Measurements from ENCODE around the gene OTUD5. TPM values are rescaled to one million over a fixed set of nuclear protein-coding genes. Genes with fewer than 3 reads are reported as not detected.

The OTUD5 gene
- total RNA-seq, 1 donor from 2014 or later, result 64.5 TPM

- no peaks in the 10 kb centered on the region for H3K9me3 Mint-ChIP-seq
- DNase-seq (ENCODE audit: low spot score in 2 of 2, unreplicated experiment in 2 of 2), result peak; percentile 77 to 87
- H3K4me3 Mint-ChIP-seq, result peak within 1 kb of the TSS; percentile 79
- TF ChIP-seq CTCF (IDR thresholded peaks at IDR 0.05; ENCODE audit: unreplicated experiment), result no peak
- H3K27me3 Mint-ChIP-seq (ENCODE audit: low read depth), result no peaks in the 10 kb centered on the region
- H3K4me1 Mint-ChIP-seq, result peaks cover 18% of the 10 kb centered on the region
- H3K36me3 Mint-ChIP-seq, result peaks cover 15% of the 10 kb centered on the region
- peak within 1 kb of the TSS; percentile 98 for H3K27ac Mint-ChIP-seq
These were observed 59.6 kb downstream of the OTUD5 start, which contains the start of the genes PQBP1 and TIMM17B for GRCh38 chrX:48897625-48898306. Gene PQBP1 (plus strand): TSS chrX:48897930. CDS start chrX:48898510, 580 bp downstream. Gene TIMM17B (minus strand): TSS chrX:48897768. CDS start chrX:48897749, 19 bp downstream.

DNA sequence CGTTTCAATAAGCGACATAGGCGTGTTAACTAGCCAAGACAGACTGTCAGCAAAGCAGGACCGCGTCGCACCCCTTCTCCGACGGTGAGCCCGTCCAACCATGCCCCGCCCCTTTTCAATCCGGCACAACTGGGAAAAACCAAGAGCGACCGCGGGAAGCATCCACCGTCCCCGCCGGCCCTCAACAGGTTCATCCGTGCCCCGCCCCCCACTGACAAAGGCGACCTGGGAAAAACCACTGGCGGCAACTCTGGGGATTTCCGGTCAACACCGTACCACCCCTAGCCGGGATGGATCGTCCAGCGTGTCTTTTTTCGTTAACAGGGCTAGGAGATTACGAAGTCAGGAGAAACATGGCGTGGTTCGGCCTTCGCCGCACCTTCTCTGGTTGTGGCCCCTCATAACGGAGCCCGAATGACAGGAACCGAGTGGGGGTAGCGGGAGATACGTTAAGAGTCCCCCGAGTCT is 60.2 kb downstream of the OTUD5 start:
- Mint-ChIP-seq H3K36me3 (peaks cover 15% of the 10 kb centered on the region), H3K27ac (peak overlapping the region; percentile 98), H3K4me3 (peak overlapping the region; percentile 79), H3K4me1 (peaks cover 18% of the 10 kb centered on the region), H3K9me3 (no peaks in the 10 kb centered on the region), H3K27me3 (ENCODE audit: low read depth) (no peaks in the 10 kb centered on the region)
- no peak for TF ChIP-seq CTCF (IDR thresholded peaks at IDR 0.05; ENCODE audit: unreplicated experiment)
- peak; percentile 61 to 74 for DNase-seq (ENCODE audit: low spot score in 2 of 2, unreplicated experiment in 2 of 2)

GRCh38 chrX:48896611-48897011 is 60.8 kb downstream of the OTUD5 start:
- Mint-ChIP-seq H3K9me3 (no peaks in the 10 kb centered on the region), H3K27me3 (ENCODE audit: low read depth) (no peaks in the 10 kb centered on the region), H3K4me1 (peaks cover 21% of the 10 kb centered on the region), H3K36me3 (peaks cover 10% of the 10 kb centered on the region), H3K4me3 (peak overlapping the region; percentile 79), H3K27ac (peak overlapping the region; percentile 98)
- no peak for TF ChIP-seq CTCF (IDR thresholded peaks at IDR 0.05; ENCODE audit: unreplicated experiment)
- DNase-seq (ENCODE audit: low spot score in 2 of 2, unreplicated experiment in 2 of 2), result no peak

DNA sequence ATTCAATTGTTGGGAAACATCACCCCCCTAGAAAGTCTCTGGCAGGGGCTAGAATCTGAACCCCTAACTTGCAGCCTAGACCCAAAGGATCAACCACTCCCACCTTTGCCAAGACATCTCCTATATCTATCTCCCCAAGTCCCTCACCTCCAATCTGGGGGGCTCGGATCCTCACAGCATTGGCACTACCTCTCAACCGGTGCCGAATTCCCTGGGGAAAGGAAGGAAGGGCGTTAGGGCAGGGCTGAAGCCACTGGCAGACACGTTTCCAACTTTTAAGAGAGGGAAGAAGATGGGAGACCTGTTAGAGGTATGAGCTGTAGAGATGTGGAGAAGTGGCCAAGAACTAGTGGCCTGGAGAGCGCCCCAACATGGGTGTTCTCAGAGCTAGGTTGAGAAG is 62.5 kb downstream of the OTUD5 start:
- H3K27ac Mint-ChIP-seq, result no peak overlapping the region
- TF ChIP-seq CTCF (IDR thresholded peaks at IDR 0.05; ENCODE audit: unreplicated experiment), result no peak
- H3K4me3 Mint-ChIP-seq, result peak overlapping the region; percentile 20

DNA sequence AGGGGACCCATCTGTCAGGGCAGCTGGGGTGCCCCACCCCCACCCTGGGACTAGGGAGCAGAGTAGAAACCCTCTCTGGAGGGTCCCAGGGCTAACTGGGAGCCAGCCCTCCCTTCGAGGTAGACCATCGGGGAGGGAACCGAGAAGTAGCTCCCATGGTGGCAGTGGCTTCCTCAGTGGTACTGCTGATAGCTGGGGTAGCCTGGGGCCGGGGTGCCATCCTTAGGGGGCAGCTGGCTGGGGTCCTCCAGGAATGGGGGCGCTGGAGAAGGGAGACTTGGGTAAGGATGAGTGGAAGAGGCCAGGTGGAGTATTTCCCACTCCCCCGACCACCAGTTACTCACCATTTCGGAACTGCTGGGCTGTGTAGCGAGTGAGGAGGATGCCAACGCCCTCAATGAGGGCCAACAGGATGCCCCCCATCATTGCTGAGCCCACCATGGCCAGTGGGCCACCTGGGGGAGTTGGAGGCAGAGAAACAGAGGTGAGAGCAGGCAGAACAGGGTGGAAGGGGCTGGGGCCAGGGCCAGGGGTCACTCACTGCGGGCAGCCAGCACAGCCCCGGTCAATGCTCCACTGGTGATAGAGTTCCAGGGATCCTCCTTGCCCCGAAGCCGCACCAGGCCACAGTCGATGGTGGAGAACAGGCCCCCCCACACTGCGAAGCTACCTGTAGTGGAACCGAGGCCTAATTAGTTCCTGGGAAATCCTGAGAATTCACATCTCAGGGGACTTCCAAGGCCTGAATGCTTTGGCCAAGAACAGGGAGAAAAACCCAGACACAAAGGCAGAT is 63.7 kb downstream of the OTUD5 start:
- H3K4me3 Mint-ChIP-seq, result no peak overlapping the region
- no peak for TF ChIP-seq CTCF (IDR thresholded peaks at IDR 0.05; ENCODE audit: unreplicated experiment)
- H3K4me1 Mint-ChIP-seq, result peaks cover 28% of the 10 kb centered on the region
- H3K9me3 Mint-ChIP-seq, result peaks cover 4% of the 10 kb centered on the region
- no peak overlapping the region for H3K27ac Mint-ChIP-seq
- peaks cover 8% of the 10 kb centered on the region for H3K36me3 Mint-ChIP-seq
- no peaks in the 10 kb centered on the region for H3K27me3 Mint-ChIP-seq (ENCODE audit: low read depth)
- DNase-seq (ENCODE audit: low spot score in 2 of 2, unreplicated experiment in 2 of 2), result no peak

More for the DNA sequence above, 62.5 kb downstream of the OTUD5 start:
- H3K9me3 Mint-ChIP-seq, result no peaks in the 10 kb centered on the region
- H3K36me3 Mint-ChIP-seq, result peaks cover 6% of the 10 kb centered on the region
- H3K4me1 Mint-ChIP-seq, result peaks cover 28% of the 10 kb centered on the region
- no peaks in the 10 kb centered on the region for H3K27me3 Mint-ChIP-seq (ENCODE audit: low read depth)
- no peak for DNase-seq (ENCODE audit: low spot score in 2 of 2, unreplicated experiment in 2 of 2)

Measured in mesothelial cell of epicardium (in vitro differentiated cells).